HUES64 (cell line): ENCODE data around the gene C4orf50.

ENCODE experiments used
- H3K27ac ChIP-seq: 2 replicates; pipeline ENCODE4 v1.7.0; 2013; ENCODE audit warnings: low read depth, low read length, inconsistent platforms
- H3K27me3 ChIP-seq: 2 replicates; pipeline ENCODE4 v1.6.1; 2013; ENCODE audit warnings: mild to moderate bottlenecking, low read length; ENCODE audit not compliant: insufficient read depth
- H3K36me3 ChIP-seq: 2 replicates; pipeline ENCODE4 v1.6.1; 2013; ENCODE audit warnings: mild to moderate bottlenecking, low read length; ENCODE audit not compliant: insufficient read depth
- H3K4me1 ChIP-seq: 2 replicates; pipeline ENCODE4 v1.6.1; 2013; ENCODE audit warnings: mild to moderate bottlenecking, low read length, moderate library complexity; ENCODE audit not compliant: insufficient read depth
- H3K4me3 ChIP-seq: 2 replicates; pipeline ENCODE4 v1.5.1; 2013; ENCODE audit warnings: mild to moderate bottlenecking, low read length, moderate library complexity
- H3K9ac ChIP-seq: 2 replicates; pipeline ENCODE4 v1.6.1; 2013; ENCODE audit warnings: mild to moderate bottlenecking, low read depth, low read length
- H3K9me3 ChIP-seq: 2 replicates; pipeline ENCODE4 v1.6.1; 2013; ENCODE audit warnings: low read depth, low read length; ENCODE audit not compliant: insufficient read depth
- WGBS: fragments of 150-250, 120-280 bp; methylation state at CpG from one replicate; pipeline ENCODE4 v1.1.7; 2013; ENCODE audit warnings: missing lambda C conversion rate; 5-methylcytosine and 5-hydroxymethylcytosine counted together

Gene C4orf50

GRCh38 chr4:5974321-5974720, 43.9 kb downstream of the C4orf50 start:
- Histone ChIP-seq H3K4me3 (no peak overlapping the region), H3K9ac (no peak overlapping the region), H3K9me3 (no peaks in the 10 kb centered on the region), H3K27me3 (peaks cover 10% of the 10 kb centered on the region; the same call in 1 of the 2 replicates), H3K27ac (no peak overlapping the region), H3K36me3 (no peaks in the 10 kb centered on the region), H3K4me1 (no peaks in the 10 kb centered on the region)
- WGBS: 89% methylated on average over 15 of the region's 15 CpGs

- no peaks in the 10 kb centered on the region for H3K9me3 ChIP-seq
- H3K27ac ChIP-seq: no peak overlapping the region
- no peaks in the 10 kb centered on the region for H3K4me1 ChIP-seq
- no peaks in the 10 kb centered on the region for H3K36me3 ChIP-seq
- 88% methylated on average over 25 of the region's 25 CpGs for WGBS
- H3K27me3 ChIP-seq: peaks cover 7% of the 10 kb centered on the region; the same call in 1 of the 2 replicates
- H3K4me3 ChIP-seq: no peak overlapping the region
- no peak overlapping the region for H3K9ac ChIP-seq
Observed at GRCh38 chr4:5973486-5974220, 44.6 kb downstream of the C4orf50 start.

- WGBS: 93% methylated on average over 10 of the region's 10 CpGs
- Histone ChIP-seq H3K27me3 (0 out of 2 replicates have a peak, but pooled peaks cover 2% of the 10 kb centered on the region), H3K4me1 (no peaks in the 10 kb centered on the region), H3K36me3 (no peaks in the 10 kb centered on the region), H3K4me3 (no peak overlapping the region), H3K27ac (no peak overlapping the region), H3K9ac (no peak overlapping the region), H3K9me3 (no peaks in the 10 kb centered on the region)
Observed at GRCh38 chr4:5973033-5973432, 45.2 kb downstream of the C4orf50 start.

- Histone ChIP-seq H3K4me3 (no peak overlapping the region), H3K4me1 (no peaks in the 10 kb centered on the region), H3K9ac (no peak overlapping the region), H3K27me3 (no peaks in the 10 kb centered on the region), H3K9me3 (no peaks in the 10 kb centered on the region), H3K27ac (no peak overlapping the region), H3K36me3 (no peaks in the 10 kb centered on the region)
- 91% methylated on average over 11 of the region's 11 CpGs for WGBS
Observed at GRCh38 chr4:5972571-5972970, 45.7 kb downstream of the C4orf50 start.

- H3K36me3 ChIP-seq: no peaks in the 10 kb centered on the region
- no peaks in the 10 kb centered on the region for H3K9me3 ChIP-seq
- no peak overlapping the region for H3K4me3 ChIP-seq
- no peak overlapping the region for H3K9ac ChIP-seq
- H3K27ac ChIP-seq: no peak overlapping the region
- WGBS: 89% methylated on average over 7 of the region's 7 CpGs
- H3K27me3 ChIP-seq: no peaks in the 10 kb centered on the region
- no peaks in the 10 kb centered on the region for H3K4me1 ChIP-seq
Observed at GRCh38 chr4:5971078-5971450, 47.2 kb downstream of the C4orf50 start.

GRCh38 chr4:5970381-5971077, 47.7 kb downstream of the C4orf50 start:
- Histone ChIP-seq H3K9me3 (no peaks in the 10 kb centered on the region), H3K36me3 (no peaks in the 10 kb centered on the region), H3K4me1 (no peaks in the 10 kb centered on the region), H3K9ac (no peak overlapping the region), H3K27ac (no peak overlapping the region), H3K4me3 (no peak overlapping the region), H3K27me3 (no peaks in the 10 kb centered on the region)
- 88% methylated on average over 16 of the region's 16 CpGs for WGBS

- Histone ChIP-seq H3K9me3 (no peaks in the 10 kb centered on the region), H3K4me3 (no peak overlapping the region), H3K27ac (no peak overlapping the region), H3K27me3 (no peaks in the 10 kb centered on the region), H3K9ac (no peak overlapping the region), H3K4me1 (no peaks in the 10 kb centered on the region), H3K36me3 (no peaks in the 10 kb centered on the region)
- 88% methylated on average over 6 of the region's 6 CpGs for WGBS
Observed at GRCh38 chr4:5969777-5970176, 48.5 kb downstream of the C4orf50 start.

- WGBS: 96% methylated on average over 4 of the region's 5 CpGs
Observed at GRCh38 chr4:5969336-5969735, 48.9 kb downstream of the C4orf50 start.

GRCh38 chr4:5968246-5968645, 50.0 kb downstream of the C4orf50 start:
- H3K27me3 ChIP-seq: no peaks in the 10 kb centered on the region
- 95% methylated on average over 10 of the region's 10 CpGs for WGBS
- no peak overlapping the region for H3K9ac ChIP-seq
- H3K36me3 ChIP-seq: no peaks in the 10 kb centered on the region
- no peak overlapping the region for H3K27ac ChIP-seq
- no peaks in the 10 kb centered on the region for H3K9me3 ChIP-seq
- no peak overlapping the region for H3K4me3 ChIP-seq
- no peaks in the 10 kb centered on the region for H3K4me1 ChIP-seq

More at GRCh38 chr4:5969336-5969735, 48.9 kb downstream of the C4orf50 start:
- Histone ChIP-seq H3K36me3 (no peaks in the 10 kb centered on the region), H3K9ac (no peak overlapping the region), H3K4me1 (no peaks in the 10 kb centered on the region), H3K27me3 (no peaks in the 10 kb centered on the region), H3K9me3 (no peaks in the 10 kb centered on the region), H3K27ac (no peak overlapping the region), H3K4me3 (no peak overlapping the region)

- WGBS: 56% methylated on average over 6 of the region's 6 CpGs
Observed at GRCh38 chr4:5967783-5968182, 50.4 kb downstream of the C4orf50 start.

GRCh38 chr4:5965225-5965624, 53.0 kb downstream of the C4orf50 start:
- Histone ChIP-seq H3K9me3 (no peaks in the 10 kb centered on the region), H3K27me3 (peaks cover 11% of the 10 kb centered on the region), H3K4me1 (no peaks in the 10 kb centered on the region), H3K9ac (no peak overlapping the region), H3K4me3 (no peak overlapping the region), H3K36me3 (no peaks in the 10 kb centered on the region), H3K27ac (no peak overlapping the region)
- 88% methylated on average over 9 of the region's 9 CpGs for WGBS

More at GRCh38 chr4:5967783-5968182, 50.4 kb downstream of the C4orf50 start:
- H3K4me1 ChIP-seq: no peaks in the 10 kb centered on the region
- no peak overlapping the region for H3K27ac ChIP-seq
- H3K4me3 ChIP-seq: no peak overlapping the region
- no peaks in the 10 kb centered on the region for H3K36me3 ChIP-seq
- H3K9ac ChIP-seq: no peak overlapping the region
- H3K9me3 ChIP-seq: no peaks in the 10 kb centered on the region
- no peaks in the 10 kb centered on the region for H3K27me3 ChIP-seq
